Measurements from ENCODE around the gene POU4F1.

POU4F1 gene

GRCh38 chr13:78606471-78607408 is 3.4 kb upstream of the POU4F1 start:
- no peak for DNase-seq

DNA sequence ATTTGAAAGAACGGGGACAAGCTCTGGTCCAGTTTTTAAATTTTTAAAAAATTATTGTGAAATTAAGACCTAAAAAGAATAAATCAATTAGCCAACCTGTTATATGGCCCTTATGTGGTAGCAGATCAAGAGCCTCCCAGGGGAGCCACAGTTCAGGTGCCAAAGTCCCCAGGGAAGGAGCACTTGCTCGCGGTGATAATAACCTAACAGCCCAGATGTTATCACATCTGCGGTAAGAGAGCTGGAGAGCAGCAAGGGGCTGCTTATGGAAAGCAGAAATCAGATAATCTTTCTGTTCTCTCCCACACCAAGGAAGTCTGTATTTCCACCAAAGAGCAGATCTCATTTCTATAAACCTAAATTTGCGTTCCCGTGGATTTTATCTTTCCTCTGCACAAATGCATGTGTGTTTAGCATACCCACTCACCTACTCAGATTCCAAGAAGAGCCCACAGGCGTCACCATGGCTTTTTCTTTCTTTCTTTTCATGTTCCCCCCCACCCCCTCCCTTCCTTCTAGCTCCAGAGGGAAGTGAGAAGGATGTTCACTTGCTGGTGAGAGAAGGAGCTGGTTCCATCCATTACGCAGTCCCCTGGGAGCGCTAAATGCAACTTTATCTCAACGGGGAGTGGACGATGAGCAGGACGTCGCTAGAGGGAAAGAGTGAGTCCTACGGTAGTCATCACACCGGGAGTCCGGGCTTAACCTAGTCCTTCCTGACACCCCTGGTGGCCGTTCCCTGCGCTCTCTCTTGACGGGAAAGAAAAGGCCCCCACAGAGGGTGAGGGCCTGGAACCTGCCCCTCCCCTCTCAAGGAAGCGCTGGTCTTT is 1.6 kb upstream of the POU4F1 start:
- DNase-seq = no peak

DNA sequence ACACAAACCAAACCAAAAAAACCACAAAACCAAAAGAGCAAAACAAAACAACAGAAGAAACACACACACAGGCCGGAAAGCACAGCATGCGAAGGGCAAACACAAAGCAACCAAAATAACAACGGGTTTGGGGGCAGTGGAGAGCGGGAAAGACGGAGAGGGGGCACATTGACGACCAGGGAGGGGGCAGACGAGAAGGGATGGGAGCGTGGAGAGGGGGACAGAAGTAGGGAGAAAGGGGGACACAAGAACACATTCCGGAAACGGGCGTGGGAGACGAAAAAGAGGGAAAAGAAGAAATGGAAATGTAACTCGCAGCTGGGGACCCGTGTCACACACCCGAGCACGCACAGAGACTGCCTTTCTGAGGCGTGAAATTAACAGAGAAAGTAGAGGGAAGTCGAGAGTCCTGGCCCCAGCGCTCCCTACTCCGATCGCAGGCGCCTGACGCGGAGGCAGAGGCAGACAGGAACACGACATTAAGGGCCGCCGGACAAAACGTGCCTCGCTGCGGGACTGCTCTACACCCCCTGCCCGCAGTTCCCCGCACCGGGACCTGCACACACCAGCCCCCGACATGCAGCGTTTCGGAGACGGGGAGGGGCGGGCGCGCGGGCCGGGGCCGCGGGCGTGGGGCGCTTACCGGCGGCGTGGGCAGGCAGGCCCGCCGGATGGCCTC is 652 bp downstream of the POU4F1 start:
- peak; percentile 22 for DNase-seq

GRCh38 chr13:78601874-78602560 is 1.3 kb downstream of the POU4F1 start:
- DNase-seq = no peak

DNA sequence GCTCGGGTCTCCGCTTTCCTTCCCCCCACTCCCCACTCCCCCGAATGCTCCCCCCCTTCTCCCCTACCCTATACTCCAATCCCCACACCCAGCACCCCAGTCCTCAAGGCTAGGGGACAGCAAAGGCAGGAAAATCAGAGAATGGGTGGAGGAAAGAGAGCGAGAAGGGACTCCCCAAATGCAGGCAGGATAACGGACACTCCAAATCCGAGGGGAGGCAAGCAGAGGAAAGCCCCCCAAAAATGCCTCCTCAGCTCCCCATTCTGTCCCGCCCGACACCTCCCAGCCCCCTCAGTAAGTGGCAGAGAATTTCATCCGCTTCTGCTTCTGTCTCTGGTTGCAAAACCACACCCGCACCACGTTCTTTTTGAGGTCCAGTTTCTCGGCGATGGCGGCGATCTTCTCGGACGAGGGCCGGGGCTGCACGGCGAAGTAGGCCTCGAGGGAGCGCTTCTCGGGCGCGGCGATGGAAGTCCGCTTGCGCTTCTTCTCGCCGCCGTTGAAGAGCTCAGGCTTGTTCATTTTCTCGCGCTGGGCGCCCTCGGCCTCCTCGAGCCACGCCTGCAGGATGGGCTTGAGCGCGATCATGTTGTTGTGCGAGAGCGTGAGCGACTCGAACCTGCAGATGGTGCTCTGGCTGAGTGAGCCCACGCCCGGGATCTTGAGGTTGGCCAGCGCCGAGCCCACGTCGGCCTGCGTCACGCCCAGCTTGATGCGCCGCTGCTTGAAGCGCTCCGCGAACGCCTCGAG is 2.1 kb downstream of the POU4F1 start:
- no peak for DNase-seq

DNA sequence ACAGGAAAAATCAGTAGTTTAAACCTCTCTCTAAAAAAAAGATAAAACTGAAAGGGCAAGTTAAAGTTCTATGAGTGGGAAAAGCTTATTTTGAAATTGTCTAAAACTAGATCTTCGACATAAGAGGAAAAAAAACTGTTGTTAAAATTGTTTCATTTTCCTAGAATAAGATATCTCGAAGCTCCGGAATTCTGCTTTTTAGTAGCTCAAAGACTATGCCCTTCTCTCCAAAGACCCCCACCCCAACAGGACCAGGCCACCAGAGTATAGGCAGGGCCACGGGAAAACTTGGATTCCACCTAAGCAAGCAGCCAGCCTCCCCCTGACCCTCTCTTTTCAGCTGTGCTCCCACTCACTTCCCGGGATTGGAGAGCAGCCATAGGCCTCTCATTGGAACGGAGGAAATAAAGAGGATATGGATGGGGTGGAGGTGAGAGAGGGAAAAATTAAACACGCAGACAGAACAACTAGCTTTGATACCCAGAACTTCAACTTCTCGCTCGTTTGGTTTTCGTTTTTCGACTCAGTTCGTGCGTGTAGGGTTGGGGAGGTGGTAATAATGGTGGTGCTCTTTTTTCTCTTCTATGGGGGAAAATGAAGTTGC is 3.0 kb downstream of the POU4F1 start:
- DNase-seq = no peak

GRCh38 chr13:78599645-78600279 is 3.6 kb downstream of the POU4F1 start:
- DNase-seq = no peak

DNA sequence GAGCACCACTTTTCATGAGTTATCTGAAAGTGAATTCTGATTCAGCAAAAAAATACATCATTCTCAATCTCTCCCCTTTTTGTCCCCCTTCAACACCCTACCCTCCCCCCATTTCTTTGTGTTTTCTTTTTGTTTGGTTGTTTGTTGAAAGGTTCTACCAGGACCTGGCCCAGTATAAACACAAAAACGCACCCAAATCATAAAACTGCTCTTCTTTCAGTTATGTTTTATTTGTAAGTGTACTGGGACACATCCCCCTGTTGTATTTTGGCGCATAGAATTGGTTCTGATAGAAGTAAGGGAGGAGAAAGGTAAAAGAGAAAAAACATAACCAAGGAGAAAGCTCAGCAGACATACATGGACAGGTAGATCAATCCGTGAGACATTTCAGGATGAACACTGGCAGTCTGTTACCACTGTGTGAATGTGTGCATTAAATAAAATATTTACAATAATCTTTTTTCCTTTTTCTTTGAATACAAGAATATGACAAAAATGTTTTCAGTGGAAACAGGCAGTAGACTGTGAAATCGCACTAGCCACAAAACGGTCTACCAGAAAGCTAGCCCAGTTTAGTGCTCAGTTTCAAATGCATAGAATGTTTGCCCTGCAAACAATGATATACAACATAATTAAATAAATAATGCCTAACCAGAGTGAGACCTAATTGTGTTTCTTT is 4.2 kb downstream of the POU4F1 start:
- no peak for DNase-seq

DNA sequence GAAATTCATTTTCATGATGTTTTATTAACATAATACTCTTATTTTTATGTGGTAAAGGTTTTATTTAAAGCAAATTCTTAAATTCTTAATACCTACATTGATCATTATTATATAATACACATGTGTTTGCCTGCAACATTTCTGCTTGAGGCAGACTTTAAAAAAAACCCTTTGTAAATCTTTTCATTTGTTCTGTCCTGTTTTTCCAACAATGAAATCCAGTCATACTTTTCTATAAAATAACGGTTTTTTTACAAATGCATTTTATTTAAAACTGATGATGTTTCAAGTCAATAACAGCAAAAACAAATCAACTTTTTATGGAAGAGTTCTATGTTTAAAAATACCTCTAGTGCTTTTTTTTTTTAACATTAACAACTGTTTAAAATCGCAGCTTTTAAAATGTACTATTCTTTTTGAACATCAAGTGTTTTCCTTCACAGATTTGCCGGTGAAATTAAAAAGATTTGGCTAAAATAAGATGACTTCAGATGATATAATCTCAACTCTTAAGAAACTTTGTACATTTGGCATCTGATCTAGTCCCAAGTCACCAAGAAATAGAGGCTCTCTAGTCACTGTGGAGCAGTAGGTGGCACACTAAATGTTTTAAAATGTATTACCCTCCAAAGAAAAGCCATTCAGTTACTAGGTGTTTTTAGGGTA is 5.1 kb downstream of the POU4F1 start:
- DNase-seq = no peak

DNA sequence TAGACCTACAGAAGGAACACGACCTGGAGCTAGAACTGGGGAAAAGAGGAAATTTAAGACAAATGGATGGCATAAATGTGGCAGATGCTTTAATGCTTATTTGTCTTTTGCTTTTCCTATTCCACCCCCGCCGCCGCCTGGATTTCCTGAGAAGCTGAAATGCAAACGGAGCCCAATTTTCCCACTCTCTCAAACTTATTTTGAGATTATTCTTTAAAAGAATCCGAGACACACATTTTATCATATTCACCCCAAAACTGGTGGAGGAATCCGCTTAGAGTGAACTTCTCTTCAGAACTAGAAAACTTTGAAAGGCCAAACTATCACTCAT is 5.8 kb downstream of the POU4F1 start:
- DNase-seq = no peak

- DNase-seq = no peak
Observed at GRCh38 chr13:78596736-78597601, 6.4 kb downstream of the POU4F1 start.

- no peak for DNase-seq
Observed at GRCh38 chr13:78596399-78596735, 7.0 kb downstream of the POU4F1 start.

- DNase-seq = no peak
Observed at GRCh38 chr13:78595495-78596398, 7.6 kb downstream of the POU4F1 start.

- no peak for DNase-seq
Observed at GRCh38 chr13:78594456-78594975, 8.8 kb downstream of the POU4F1 start.

DNA sequence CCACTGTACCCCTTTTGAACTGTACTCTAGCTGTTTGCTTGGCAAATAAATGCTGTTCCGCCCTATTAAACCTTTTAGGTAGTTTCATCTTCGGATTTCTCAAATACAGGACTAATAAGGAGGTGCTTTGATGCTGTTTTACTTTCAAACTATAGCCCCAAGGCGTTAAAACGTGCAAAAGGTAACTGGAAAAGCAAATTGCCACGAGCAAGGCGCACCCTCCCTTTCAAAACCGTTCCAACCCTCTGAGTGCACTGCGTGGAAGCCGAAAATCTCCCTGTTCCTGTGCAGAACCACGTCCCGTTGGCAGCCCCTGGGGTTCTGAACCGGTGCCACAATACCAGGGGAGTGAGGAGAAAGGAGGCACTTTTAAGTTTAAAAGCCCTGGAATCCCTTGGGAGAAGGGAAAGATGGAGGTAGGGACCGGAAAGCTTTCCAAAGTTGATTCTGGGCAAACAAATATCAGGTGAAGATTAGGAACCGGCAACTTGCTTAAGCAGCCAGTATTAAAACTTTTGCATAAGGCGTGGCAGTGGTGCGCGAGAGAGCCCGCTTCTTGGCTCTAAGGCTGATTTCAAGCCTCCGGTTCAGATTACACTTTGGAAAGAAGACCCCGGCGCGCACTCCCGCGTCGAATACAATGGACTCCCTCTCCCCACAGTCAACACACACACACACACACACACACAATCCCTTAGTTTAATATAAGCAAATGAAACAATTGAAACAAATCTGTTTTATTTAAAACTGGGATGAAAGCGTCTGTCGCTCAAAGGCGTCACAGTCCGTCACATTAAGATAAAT is 9.5 kb downstream of the POU4F1 start:
- DNase-seq = no peak

GRCh38 chr13:78593129-78593528 is 10.2 kb downstream of the POU4F1 start:
- DNase-seq = no peak

DNA sequence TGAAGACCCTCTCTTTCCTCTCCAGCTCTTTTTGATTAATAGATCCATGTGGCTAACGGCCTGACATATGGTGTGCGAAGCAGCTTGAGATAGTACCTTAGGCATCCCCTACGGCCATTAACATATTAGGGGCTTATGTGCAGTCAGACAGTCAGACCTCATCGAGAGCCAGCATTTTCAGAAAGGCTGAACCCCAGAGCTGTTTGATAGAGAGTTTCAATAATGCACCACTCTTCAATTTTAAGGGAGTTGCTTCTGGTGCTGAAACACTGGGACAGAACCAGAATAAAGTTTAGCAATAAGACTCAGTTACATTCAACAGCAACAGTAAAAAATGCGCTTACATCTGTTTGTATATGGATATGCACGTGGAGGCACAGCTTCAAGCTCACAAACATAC is 10.8 kb downstream of the POU4F1 start:
- no peak for DNase-seq

All from CD4-positive, alpha-beta T cell treated with Interleukin-10 for 1 hour (primary cell).